A549 treated with Hydrocortisone at 1 μM for 4 hours (cell line): ENCODE measurements around the gene PRAMEF10. TPM values are rescaled to one million over a fixed set of nuclear protein-coding genes. Genes with fewer than 3 reads are reported as not detected.

ENCODE experiments used
- total RNA-seq: library from RNA; stranded (reverse); fragments of 200-300 nt; extraction: Qiagen RNA extraction; gene quantifications from 5 replicates; pipeline ENCODE4 v1.2.3, GENCODE V29; 2022

The PRAMEF10 gene, protein sequence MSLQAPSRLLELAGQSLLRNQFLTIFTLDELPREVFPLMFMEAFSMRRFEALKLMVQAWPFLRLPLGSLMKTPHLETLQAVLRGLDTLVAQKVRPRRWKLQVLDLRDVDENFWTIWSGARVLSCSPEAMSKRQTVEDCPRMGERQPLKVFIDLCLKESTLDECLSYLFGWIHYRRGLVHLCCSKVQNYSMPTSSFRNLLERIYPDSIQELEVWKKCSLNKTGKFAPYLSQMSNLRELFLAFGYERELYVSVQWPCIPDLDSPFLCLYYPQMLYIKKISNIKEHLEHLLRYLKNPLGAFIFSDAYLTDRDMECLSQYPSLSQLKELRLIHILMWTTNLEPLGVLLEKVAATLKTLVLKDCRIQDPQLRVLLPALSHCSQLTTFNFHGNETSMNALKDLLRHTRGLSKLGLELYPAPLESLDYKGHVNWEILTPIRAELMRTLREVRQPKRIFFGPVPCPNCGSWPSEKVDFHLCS
- not detected in 5 replicates for total RNA-seq

GRCh38 chr1:12898170-12898569 lies at the start of gene PRAMEF10:
TSS of gene PRAMEF10 (minus strand) at chr1:12898270. CDS start at chr1:12895847, 2,423 bp downstream.

GRCh38 chr1:12947480-12947879 lies 49.4 kb upstream of the PRAMEF10 start, which contains the start of gene PRAMEF6:
TSS of gene PRAMEF6 (minus strand) at chr1:12947580. CDS start at chr1:12942518, 5,062 bp downstream.

GRCh38 chr1:12916310-12916709 lies 18.2 kb upstream of the PRAMEF10 start, which contains the start of gene PRAMEF7:
TSS of gene PRAMEF7 (plus strand) at chr1:12916610. CDS start at chr1:12917693, 1,083 bp downstream.

GRCh38 chr1:12886101-12886500 lies 12.0 kb downstream of the PRAMEF10 start, which contains the start of gene PRAMEF4:
TSS of gene PRAMEF4 (minus strand) at chr1:12886201. CDS start at chr1:12883394, 2,807 bp downstream.

GRCh38 chr1:12856786-12857185 lies 41.3 kb downstream of the PRAMEF10 start, which contains the start of gene PRAMEF2:
TSS of gene PRAMEF2 (plus strand) at chr1:12857086. CDS start at chr1:12859010, 1,924 bp downstream.

GRCh38 chr1:12848620-12849019 lies 49.5 kb downstream of the PRAMEF10 start, which contains the start of gene HNRNPCL1:
TSS of gene HNRNPCL1 (minus strand) at chr1:12848720. CDS start at chr1:12848289, 431 bp downstream.

Other genes with a start within 250 kb of the PRAMEF10 start
- not detected in 5 replicates for gene AADACL3, start 182.2 kb downstream of the PRAMEF10 start, total RNA-seq
- gene CFAP107, start 152.1 kb downstream of the PRAMEF10 start, total RNA-seq, result not detected in 5 replicates
- not detected in 5 replicates for gene PRAMEF12, start 124.5 kb downstream of the PRAMEF10 start, total RNA-seq
- 0.08 TPM in 2 of 5 replicates, not detected in the others for gene PRAMEF1, start 106.9 kb downstream of the PRAMEF10 start, total RNA-seq
- gene PRAMEF11, start 66.9 kb downstream of the PRAMEF10 start, total RNA-seq, result not detected in 5 replicates
- gene HNRNPCL1, start 49.5 kb downstream of the PRAMEF10 start, total RNA-seq, result not detected in 5 replicates
- gene PRAMEF2, start 41.2 kb downstream of the PRAMEF10 start, total RNA-seq, result 0.08 to 0.13 TPM (median 0.08 TPM) in 4 of 5 replicates, not detected in the other
- gene PRAMEF4, start 12.1 kb downstream of the PRAMEF10 start, total RNA-seq, result not detected in 5 replicates
- not detected in 5 replicates for gene PRAMEF7, start 18.3 kb upstream of the PRAMEF10 start, total RNA-seq
- not detected in 5 replicates for gene PRAMEF6, start 49.3 kb upstream of the PRAMEF10 start, total RNA-seq
- not detected in 5 replicates for gene PRAMEF27, start 158.3 kb upstream of the PRAMEF10 start, total RNA-seq
- gene HNRNPCL3, start 162.5 kb upstream of the PRAMEF10 start, total RNA-seq, result not detected in 5 replicates
- not detected in 5 replicates for gene PRAMEF25, start 172.5 kb upstream of the PRAMEF10 start, total RNA-seq
- gene HNRNPCL2, start 218.6 kb upstream of the PRAMEF10 start, total RNA-seq, result not detected in 5 replicates